DND-41 (cell line): ENCODE data around the gene ABCC10.

Experiments used
- ATAC-seq: fragments of 200-7000 bp; cut with Tn5 transposase; 3 replicates; pipeline ENCODE4 v1.9.1; 2021; ENCODE audit warnings: low read depth; ENCODE audit not compliant: insufficient read depth
- DNase-seq: peaks from one replicate; pipeline ENCODE4 v3.0.0-alpha.2; 2020
- H2AFZ ChIP-seq: 2 replicates; pipeline ENCODE4 v1.6.0; 2012; ENCODE audit warnings: low read depth, low read length
- H3K27ac ChIP-seq: 2 replicates; pipeline ENCODE4 v1.5.1; 2012; ENCODE audit warnings: low read length, inconsistent platforms
- H3K27me3 ChIP-seq: fragments of 200-600 bp; sonication (generic); 2 replicates; pipeline ENCODE4 v1.6.0; 2012; ENCODE audit warnings: low read length, mild to moderate bottlenecking, inconsistent platforms; ENCODE audit not compliant: insufficient read depth, poor library complexity
- H3K36me3 ChIP-seq: 2 replicates; pipeline ENCODE4 v1.5.1; 2012; ENCODE audit warnings: low read length, inconsistent platforms; ENCODE audit not compliant: insufficient read depth
- H3K4me1 ChIP-seq: 2 replicates; pipeline ENCODE4 v1.5.1; 2012; ENCODE audit warnings: mild to moderate bottlenecking, low read length; ENCODE audit not compliant: insufficient read depth
- H3K4me2 ChIP-seq: 2 replicates; pipeline ENCODE4 v1.6.0; 2012; ENCODE audit warnings: mild to moderate bottlenecking, moderate library complexity, low read length, inconsistent platforms; ENCODE audit not compliant: insufficient read depth
- H3K4me3 ChIP-seq, 2 experiments: fragments of 200-600 bp in 1 of 2; shearing (Covaris generic) in 1 of 2; 2 replicates each; pipeline ENCODE4 v1.5.1; 2012 to 2016; ENCODE audit warnings: inconsistent platforms in 2 of 2, low read length in 2 of 2, mild to moderate bottlenecking in 2 of 2, low read depth in 1 of 2, moderate library complexity in 1 of 2
- H3K79me2 ChIP-seq: 2 replicates; pipeline ENCODE4 v1.6.0; 2012; ENCODE audit warnings: low read length, inconsistent platforms; ENCODE audit not compliant: insufficient read depth
- H3K9ac ChIP-seq: 2 replicates; pipeline ENCODE4 v1.6.0; 2012; ENCODE audit warnings: low read depth, mild to moderate bottlenecking, inconsistent platforms, low read length, moderate library complexity
- H3K9me3 ChIP-seq: 2 replicates; pipeline ENCODE4 v1.5.1; 2012; ENCODE audit warnings: low read length, moderate library complexity, mild to moderate bottlenecking, inconsistent platforms; ENCODE audit not compliant: insufficient read depth, severe bottlenecking
- H4K20me1 ChIP-seq: 2 replicates; pipeline ENCODE4 v1.6.0; 2012; ENCODE audit warnings: low read length; ENCODE audit not compliant: insufficient read depth
- CTCF ChIP-seq: IDR thresholded peaks from 2 replicates; pipeline ENCODE4 v1.5.1; 2012; ENCODE audit warnings: borderline replicate concordance, low read length, moderate library complexity, mild to moderate bottlenecking; ENCODE audit not compliant: poor library complexity, severe bottlenecking; ENCODE audit errors: extremely low read depth
- EZH2 ChIP-seq: IDR thresholded peaks from 3 replicates; pipeline ENCODE4 v1.6.1; 2012; ENCODE audit warnings: borderline replicate concordance, low read depth, mild to moderate bottlenecking, moderate library complexity, low read length, inconsistent platforms; ENCODE audit not compliant: severe bottlenecking

ABCC10 gene

GRCh38 chr6:43490523-43490939, 63.2 kb downstream of the ABCC10 start:
- no peak for ATAC-seq
- Histone ChIP-seq H3K4me1 (no peaks in the 10 kb centered on the region), H4K20me1 (peaks cover 26% of the 10 kb centered on the region), H3K9ac (no peak overlapping the region), H3K4me2 (no peak overlapping the region), H3K9me3 (no peaks in the 10 kb centered on the region), H3K27ac (no peak overlapping the region), H2AFZ (no peak overlapping the region), H3K27me3 (no peaks in the 10 kb centered on the region), H3K79me2 (peaks cover 25% of the 10 kb centered on the region), H3K36me3 (peaks cover 11% of the 10 kb centered on the region), H3K4me3 (no peak overlapping the region)
- DNase-seq = no peak
- no peak for TF ChIP-seq EZH2

GRCh38 chr6:43491750-43492661, 64.7 kb downstream of the ABCC10 start:
- no peaks in the 10 kb centered on the region for H3K9me3 ChIP-seq
- H3K27ac ChIP-seq = no peak overlapping the region
- H3K4me2 ChIP-seq = no peak overlapping the region
- no peak overlapping the region for H2AFZ ChIP-seq
- no peaks in the 10 kb centered on the region for H3K4me1 ChIP-seq
- no peak for DNase-seq
- no peak overlapping the region for H3K4me3 ChIP-seq
- H3K36me3 ChIP-seq = peaks cover 11% of the 10 kb centered on the region
- no peak for ATAC-seq
- no peak for TF ChIP-seq EZH2
- TF ChIP-seq CTCF = no peak
- H3K9ac ChIP-seq = no peak overlapping the region
- H4K20me1 ChIP-seq = peaks cover 31% of the 10 kb centered on the region
- H3K27me3 ChIP-seq = no peaks in the 10 kb centered on the region
- H3K79me2 ChIP-seq = peaks cover 20% of the 10 kb centered on the region

- ATAC-seq = no peak
- H3K27me3 ChIP-seq = no peaks in the 10 kb centered on the region
- H4K20me1 ChIP-seq = peaks cover 29% of the 10 kb centered on the region
- H3K79me2 ChIP-seq = peaks cover 17% of the 10 kb centered on the region
- no peak overlapping the region for H3K4me2 ChIP-seq
- H3K4me3 ChIP-seq = no peak overlapping the region
- TF ChIP-seq CTCF = no peak
- no peak for TF ChIP-seq EZH2
- no peak overlapping the region for H3K27ac ChIP-seq
- no peak overlapping the region for H3K9ac ChIP-seq
- DNase-seq = no peak
- H3K9me3 ChIP-seq = no peaks in the 10 kb centered on the region
- no peak overlapping the region for H2AFZ ChIP-seq
- peaks cover 17% of the 10 kb centered on the region for H3K36me3 ChIP-seq
- H3K4me1 ChIP-seq = no peaks in the 10 kb centered on the region
Measured at GRCh38 chr6:43492673-43493072, 65.3 kb downstream of the ABCC10 start.

- Histone ChIP-seq H3K27me3 (no peaks in the 10 kb centered on the region), H4K20me1 (peaks cover 29% of the 10 kb centered on the region), H3K79me2 (peaks cover 17% of the 10 kb centered on the region), H3K36me3 (peaks cover 21% of the 10 kb centered on the region), H3K9me3 (no peaks in the 10 kb centered on the region), H3K27ac (no peak overlapping the region), H2AFZ (no peak overlapping the region), H3K9ac (no peak overlapping the region), H3K4me1 (no peaks in the 10 kb centered on the region), H3K4me3 (no peak overlapping the region), H3K4me2 (no peak overlapping the region)
- DNase-seq (no peak), ATAC-seq (no peak)
- no peak for TF ChIP-seq CTCF
- no peak for TF ChIP-seq EZH2
Measured at GRCh38 chr6:43493230-43493629, 65.9 kb downstream of the ABCC10 start.
